ENCODE measurements around the gene ZBTB42.

DNA sequence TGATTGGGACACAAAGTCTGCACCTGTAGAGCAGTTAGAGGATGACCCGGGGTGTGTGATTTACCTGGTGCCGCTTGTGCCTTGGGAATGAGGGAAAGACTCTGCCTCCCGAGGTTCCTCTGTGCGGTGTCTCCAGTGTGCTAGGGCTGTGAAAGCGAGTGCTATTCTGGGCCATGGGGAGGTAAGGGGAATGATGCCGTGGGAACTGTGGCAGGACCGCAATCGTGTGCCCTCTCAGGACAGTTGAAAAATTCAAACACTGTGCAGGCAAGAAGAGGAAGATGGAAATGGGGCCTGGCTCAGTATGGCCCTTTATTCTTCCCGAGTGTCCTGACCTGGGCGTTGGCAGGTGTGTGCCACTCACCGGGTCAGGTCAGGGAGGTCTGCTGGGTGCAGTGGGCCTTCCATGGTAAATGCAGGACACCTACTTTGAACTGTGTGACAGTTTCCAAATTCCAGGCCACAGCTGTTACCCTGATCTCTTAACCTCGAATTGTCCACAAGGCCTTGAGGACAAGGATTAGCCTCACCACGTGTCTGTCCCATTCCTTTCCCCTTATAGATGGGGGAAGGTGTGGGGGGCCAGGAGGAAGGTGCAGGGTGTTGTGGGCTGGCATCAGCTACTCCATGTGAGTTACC lies 46.6 kb upstream of the ZBTB42 start:
- TF ChIP-seq CTCF (IDR thresholded peaks at IDR 0.05): no peak
- no peak for TF ChIP-seq EZH2 (IDR thresholded peaks at IDR 0.05; ENCODE audit: borderline replicate concordance, insufficient read depth, low read depth, low read length, poor library complexity, severe bottlenecking)
